Measurements from ENCODE around the gene SGTA. TPM values are rescaled to one million over a fixed set of nuclear protein-coding genes. Genes with fewer than 3 reads are reported as not detected.

Gene SGTA
- total and polyA plus RNA-seq, 4 donors: 16.7 to 38.4 (median 21.0) TPM

DNA sequence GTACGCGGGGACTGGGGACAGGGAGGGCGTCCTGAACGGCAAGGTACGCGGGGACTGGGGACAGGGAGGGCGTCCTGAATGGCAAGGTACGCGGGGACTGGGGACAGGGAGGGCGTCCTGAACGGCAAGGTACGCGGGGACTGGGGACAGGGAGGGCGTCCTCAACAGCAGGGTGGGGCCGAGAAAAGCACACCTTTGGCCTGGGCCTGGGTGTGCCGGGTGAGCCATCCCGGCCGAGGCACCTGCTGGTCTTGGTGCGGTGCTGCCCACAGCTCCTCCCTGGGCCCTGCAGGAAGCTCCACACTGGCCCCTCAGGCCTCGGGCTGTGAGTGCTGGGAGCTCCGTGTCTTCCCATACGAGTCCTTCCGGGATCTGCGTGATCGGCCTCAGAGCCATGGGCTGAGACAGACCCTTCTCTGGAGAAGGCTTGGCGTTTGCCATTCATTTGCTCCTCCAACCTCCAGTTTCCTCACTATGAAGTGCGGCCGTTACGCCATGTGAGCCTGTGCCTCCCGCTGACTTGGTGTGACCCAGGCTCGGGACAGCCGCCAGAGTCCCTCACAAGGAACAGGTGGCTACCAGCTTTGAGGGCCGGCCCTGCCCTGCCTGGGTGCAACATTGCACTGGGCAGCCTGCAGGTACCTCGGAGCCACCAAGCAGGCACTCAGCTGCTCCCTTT lies 28.8 kb upstream of the SGTA start:
- H3K27me3 ChIP-seq (ENCODE audit: control insufficient read depth in 4 of 4, insufficient read depth in 4 of 4, low read length in 3 of 4): no peaks in the 10 kb centered on the region
- peak overlapping the region in 1 of 2 donors; percentile 52 for H3K9ac ChIP-seq (ENCODE audit: low read depth in 1 of 2, low read length in 2 of 2)
- DNase-seq (ENCODE audit: low spot score): no peak
- peaks cover 0 to 22% (median 6%) of the 10 kb centered on the region in 4 donors for H3K36me3 ChIP-seq (ENCODE audit: control insufficient read depth in 4 of 4, insufficient read depth in 3 of 4, low read depth in 1 of 4, low read length in 3 of 4)
- no peaks in the 10 kb centered on the region for H3K9me3 ChIP-seq (ENCODE audit: control insufficient read depth in 4 of 4, low read length in 3 of 4)
- H3K4me1 ChIP-seq (ENCODE audit: control insufficient read depth in 4 of 4, insufficient read depth in 4 of 4, low read length in 3 of 4): peaks cover 5 to 34% (median 23%) of the 10 kb centered on the region in 4 donors
- peak overlapping the region; percentile 37 to 42 (median 40) for H3K4me3 ChIP-seq (ENCODE audit: low read depth in 1 of 3, low read length in 3 of 3)
- 55% methylated on average over 34 of the region's 34 CpGs for WGBS
- H3K27ac ChIP-seq (ENCODE audit: low read depth in 1 of 2, low read length in 2 of 2): peak overlapping the region; percentile 57 to 82
- TF ChIP-seq RXRA (IDR thresholded peaks at IDR 0.05): peak in 1 of 2 donors; percentile 22
- TF ChIP-seq NR2F2 (IDR thresholded peaks at IDR 0.05): no peak

GRCh38 chr19:2811221-2811722 lies 28.2 kb upstream of the SGTA start:
- no peak overlapping the region for H3K9ac ChIP-seq (ENCODE audit: low read depth in 1 of 2, low read length in 2 of 2)
- H3K9me3 ChIP-seq (ENCODE audit: control insufficient read depth in 4 of 4, low read length in 3 of 4): no peaks in the 10 kb centered on the region

More at GRCh38 chr19:2811221-2811722, 28.2 kb upstream of the SGTA start:
- H3K27me3 ChIP-seq (ENCODE audit: control insufficient read depth in 4 of 4, insufficient read depth in 4 of 4, low read length in 3 of 4): no peaks in the 10 kb centered on the region
- H3K4me1 ChIP-seq (ENCODE audit: control insufficient read depth in 4 of 4, insufficient read depth in 4 of 4, low read length in 3 of 4): peaks cover 5 to 34% (median 23%) of the 10 kb centered on the region in 4 donors
- TF ChIP-seq NR2F2 (IDR thresholded peaks at IDR 0.05): no peak
- no peak for TF ChIP-seq TAF1 (conservative IDR thresholded peaks at IDR 0.05)
- no peak for TF ChIP-seq JUND (IDR thresholded peaks at IDR 0.05)
- no peak for TF ChIP-seq GABPA (IDR thresholded peaks at IDR 0.05 in 1 of 2, conservative IDR thresholded peaks at IDR 0.05 in 1 of 2)
- TF ChIP-seq FOXA2 (IDR thresholded peaks at IDR 0.05): peak; percentile 82
- peak; percentile 63 for TF ChIP-seq HNF4G (IDR thresholded peaks at IDR 0.05)
- TF ChIP-seq HNF4A (conservative IDR thresholded peaks at IDR 0.05): peak; percentile 89 to 90
- peak; percentile 96 for TF ChIP-seq YY1 (IDR thresholded peaks at IDR 0.05)
- peak; percentile 31 to 72 for TF ChIP-seq RXRA (IDR thresholded peaks at IDR 0.05)
- no peak for TF ChIP-seq ZBTB33 (IDR thresholded peaks at IDR 0.05)
- TF ChIP-seq ATF3 (IDR thresholded peaks at IDR 0.05): no peak
- TF ChIP-seq EGR1 (IDR thresholded peaks at IDR 0.05; ENCODE audit: low read depth in 2 of 2): peak; percentile 99 to 100
- TF ChIP-seq, protein P1, sequence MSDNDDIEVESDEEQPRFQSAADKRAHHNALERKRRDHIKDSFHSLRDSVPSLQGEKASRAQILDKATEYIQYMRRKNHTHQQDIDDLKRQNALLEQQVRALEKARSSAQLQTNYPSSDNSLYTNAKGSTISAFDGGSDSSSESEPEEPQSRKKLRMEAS (IDR thresholded peaks at IDR 0.05): no peak
- peak; percentile 70 for TF ChIP-seq FOXA1 (IDR thresholded peaks at IDR 0.05)
- TF ChIP-seq RAD21 (IDR thresholded peaks at IDR 0.05): no peak
- TF ChIP-seq REST (IDR thresholded peaks at IDR 0.05): peak; percentile 91
- TF ChIP-seq SP1 (IDR thresholded peaks at IDR 0.05): peak; percentile 94
- no peak for TF ChIP-seq CTCF (IDR thresholded peaks at IDR 0.05; ENCODE audit: low read depth, low read length, missing input control)
- WGBS: 45% methylated on average over 20 of the region's 20 CpGs
- H3K36me3 ChIP-seq (ENCODE audit: control insufficient read depth in 4 of 4, insufficient read depth in 3 of 4, low read depth in 1 of 4, low read length in 3 of 4): peaks cover 0 to 28% (median 6%) of the 10 kb centered on the region in 4 donors
- peak overlapping the region; percentile 18 to 40 (median 37) for H3K4me3 ChIP-seq (ENCODE audit: low read depth in 1 of 3, low read length in 3 of 3)
- no peak for DNase-seq (ENCODE audit: low spot score)
- peak overlapping the region; percentile 57 to 82 for H3K27ac ChIP-seq (ENCODE audit: low read depth in 1 of 2, low read length in 2 of 2)
